ENCODE data around the gene C10orf95.

Gene C10orf95

DNA sequence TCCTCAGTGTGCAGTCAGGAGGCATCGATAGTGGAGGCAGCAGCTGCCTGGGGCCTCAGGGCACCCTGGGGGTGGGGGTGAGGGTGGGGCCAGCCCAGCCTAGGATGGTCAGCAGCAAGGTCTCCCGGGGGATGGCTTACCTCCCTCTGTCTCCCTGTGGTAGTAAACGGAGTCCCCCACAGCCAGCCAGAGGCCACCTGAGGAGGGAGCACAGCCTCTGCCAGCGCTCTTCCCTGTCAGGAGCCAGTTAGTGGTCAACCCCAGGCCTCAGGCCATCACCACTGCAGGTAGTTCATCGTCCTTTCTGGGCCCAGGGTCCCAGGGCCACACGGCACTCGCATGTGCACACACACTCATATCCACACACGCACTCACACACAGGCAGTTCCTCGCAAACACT, 29.1 kb upstream of the C10orf95 start:
- Histone ChIP-seq H3K36me3 (ENCODE audit: control insufficient read depth, insufficient read depth, low read length) (peaks cover 39% of the 10 kb centered on the region), H3K9me3 (ENCODE audit: control insufficient read depth, insufficient read depth, low read length) (no peaks in the 10 kb centered on the region), H3K27me3 (ENCODE audit: control insufficient read depth, insufficient read depth, low read length) (no peaks in the 10 kb centered on the region), H3K4me1 (ENCODE audit: control insufficient read depth, insufficient read depth, low read length) (no peaks in the 10 kb centered on the region), H3K27ac (ENCODE audit: low read length) (no peak overlapping the region), H3K4me3 (ENCODE audit: low read length) (no peak overlapping the region)
- WGBS (ENCODE audit: insufficient coverage, insufficient read length), result no CpG with 5 or more reads among the region's 9 CpGs
- no peak for DNase-seq (ENCODE audit: low read depth, low spot score)

DNA sequence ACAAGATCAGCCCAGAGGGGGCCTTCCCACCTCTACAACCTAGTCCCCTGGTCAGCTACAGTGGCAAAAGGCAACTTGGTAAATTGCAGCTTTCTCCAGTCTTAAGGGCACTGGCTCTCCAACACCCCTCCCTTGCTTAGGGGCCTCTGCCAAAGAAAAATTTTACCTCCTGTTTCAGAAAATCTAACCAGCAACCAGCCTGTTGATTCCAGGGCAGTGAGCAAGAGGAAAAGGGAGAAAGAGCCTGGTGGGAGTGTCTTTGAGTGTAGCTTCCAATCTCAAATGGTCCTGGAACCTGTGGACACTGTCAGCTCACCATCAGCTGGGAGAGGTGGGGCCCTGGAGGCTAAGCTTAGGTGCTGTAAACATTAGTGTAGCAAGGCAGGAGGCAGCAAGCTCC, 28.3 kb upstream of the C10orf95 start:
- H3K27me3 ChIP-seq (ENCODE audit: control insufficient read depth, insufficient read depth, low read length), result no peaks in the 10 kb centered on the region
- no peaks in the 10 kb centered on the region for H3K9me3 ChIP-seq (ENCODE audit: control insufficient read depth, insufficient read depth, low read length)
- H3K27ac ChIP-seq (ENCODE audit: low read length), result no peak overlapping the region
- peaks cover 31% of the 10 kb centered on the region for H3K36me3 ChIP-seq (ENCODE audit: control insufficient read depth, insufficient read depth, low read length)
- H3K4me3 ChIP-seq (ENCODE audit: low read length), result no peak overlapping the region
- no peaks in the 10 kb centered on the region for H3K4me1 ChIP-seq (ENCODE audit: control insufficient read depth, insufficient read depth, low read length)
- DNase-seq (ENCODE audit: low read depth, low spot score), result no peak

DNA sequence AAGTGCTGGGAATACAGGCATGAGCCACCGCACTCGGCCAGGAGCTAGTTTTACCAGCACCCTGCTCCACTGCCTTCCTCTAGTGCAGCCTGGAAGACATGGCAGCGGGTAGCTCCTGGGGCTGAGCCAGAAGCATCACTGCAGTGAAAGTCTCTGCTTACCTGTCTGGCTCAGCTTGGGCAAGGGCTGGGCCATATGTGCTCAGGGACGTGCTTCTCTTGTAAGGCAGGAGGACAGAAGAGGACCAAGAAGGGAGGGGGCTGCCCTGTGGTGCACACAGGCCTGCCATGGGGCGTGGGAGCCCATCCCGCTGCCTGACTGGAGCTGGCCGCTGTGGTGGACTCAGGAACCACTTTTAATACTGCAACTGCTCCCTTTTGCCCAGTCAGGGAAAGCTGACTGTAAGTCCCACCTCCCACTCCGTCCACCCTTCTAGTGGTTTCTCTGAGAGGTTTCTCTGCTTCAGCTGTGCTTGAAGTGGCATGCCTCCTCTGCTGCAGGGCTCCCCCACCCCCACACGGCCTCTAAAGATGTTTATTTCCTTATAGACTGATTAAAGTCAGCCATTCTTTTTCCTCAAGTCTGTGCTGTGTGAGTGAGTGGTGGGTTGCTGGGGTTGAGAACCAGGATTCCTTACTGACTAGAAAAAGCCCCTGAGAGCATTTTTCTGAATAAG, 25.3 kb upstream of the C10orf95 start:
- Histone ChIP-seq H3K4me1 (ENCODE audit: control insufficient read depth, insufficient read depth, low read length) (no peaks in the 10 kb centered on the region), H3K4me3 (ENCODE audit: low read length) (no peak overlapping the region), H3K9me3 (ENCODE audit: control insufficient read depth, insufficient read depth, low read length) (no peaks in the 10 kb centered on the region), H3K36me3 (ENCODE audit: control insufficient read depth, insufficient read depth, low read length) (peaks cover 13% of the 10 kb centered on the region; the same call in 1 of the 2 replicates), H3K27ac (ENCODE audit: low read length) (no peak overlapping the region), H3K27me3 (ENCODE audit: control insufficient read depth, insufficient read depth, low read length) (no peaks in the 10 kb centered on the region)
- WGBS (ENCODE audit: insufficient coverage, insufficient read length), result no CpG with 5 or more reads among the region's 9 CpGs
- DNase-seq (ENCODE audit: low read depth, low spot score), result no peak

DNA sequence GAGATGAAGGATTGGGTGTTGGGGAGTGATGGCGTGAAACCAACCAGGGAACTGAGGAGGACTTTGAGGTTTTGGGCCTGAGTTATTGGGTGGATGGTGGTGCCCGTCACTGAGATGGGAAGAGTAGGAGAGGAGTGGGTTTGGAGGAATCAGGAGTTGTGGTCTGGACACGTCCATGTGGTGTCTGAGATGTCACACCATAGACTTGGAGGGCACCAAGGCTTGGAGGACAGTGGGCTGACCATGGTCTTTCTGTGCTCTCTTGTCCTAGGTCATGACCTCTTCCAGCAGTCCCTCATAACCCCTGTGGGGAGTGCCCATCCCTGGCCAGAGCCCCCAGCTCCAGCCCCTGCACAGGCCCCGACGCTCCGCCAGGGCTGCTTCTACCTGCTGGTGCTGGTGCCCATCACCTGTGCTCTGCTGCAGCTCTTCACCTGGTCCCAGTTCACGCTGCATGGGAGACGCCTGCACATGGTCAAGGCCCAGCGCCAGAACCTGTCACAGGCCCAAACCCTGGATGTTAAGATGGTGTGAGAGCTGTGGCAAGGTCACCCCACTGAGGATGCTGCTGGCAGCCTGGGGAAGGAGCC, 24.2 kb upstream of the C10orf95 start:
- no peak for DNase-seq (ENCODE audit: low read depth, low spot score)
- Histone ChIP-seq H3K27me3 (ENCODE audit: control insufficient read depth, insufficient read depth, low read length) (no peaks in the 10 kb centered on the region), H3K27ac (ENCODE audit: low read length) (no peak overlapping the region), H3K4me1 (ENCODE audit: control insufficient read depth, insufficient read depth, low read length) (no peaks in the 10 kb centered on the region), H3K9me3 (ENCODE audit: control insufficient read depth, insufficient read depth, low read length) (no peaks in the 10 kb centered on the region), H3K4me3 (ENCODE audit: low read length) (no peak overlapping the region), H3K36me3 (ENCODE audit: control insufficient read depth, insufficient read depth, low read length) (peaks cover 4% of the 10 kb centered on the region; the same call in 1 of the 2 replicates)
- 100% methylated on average over 1 of the region's 9 CpGs for WGBS (ENCODE audit: insufficient coverage, insufficient read length)

DNA sequence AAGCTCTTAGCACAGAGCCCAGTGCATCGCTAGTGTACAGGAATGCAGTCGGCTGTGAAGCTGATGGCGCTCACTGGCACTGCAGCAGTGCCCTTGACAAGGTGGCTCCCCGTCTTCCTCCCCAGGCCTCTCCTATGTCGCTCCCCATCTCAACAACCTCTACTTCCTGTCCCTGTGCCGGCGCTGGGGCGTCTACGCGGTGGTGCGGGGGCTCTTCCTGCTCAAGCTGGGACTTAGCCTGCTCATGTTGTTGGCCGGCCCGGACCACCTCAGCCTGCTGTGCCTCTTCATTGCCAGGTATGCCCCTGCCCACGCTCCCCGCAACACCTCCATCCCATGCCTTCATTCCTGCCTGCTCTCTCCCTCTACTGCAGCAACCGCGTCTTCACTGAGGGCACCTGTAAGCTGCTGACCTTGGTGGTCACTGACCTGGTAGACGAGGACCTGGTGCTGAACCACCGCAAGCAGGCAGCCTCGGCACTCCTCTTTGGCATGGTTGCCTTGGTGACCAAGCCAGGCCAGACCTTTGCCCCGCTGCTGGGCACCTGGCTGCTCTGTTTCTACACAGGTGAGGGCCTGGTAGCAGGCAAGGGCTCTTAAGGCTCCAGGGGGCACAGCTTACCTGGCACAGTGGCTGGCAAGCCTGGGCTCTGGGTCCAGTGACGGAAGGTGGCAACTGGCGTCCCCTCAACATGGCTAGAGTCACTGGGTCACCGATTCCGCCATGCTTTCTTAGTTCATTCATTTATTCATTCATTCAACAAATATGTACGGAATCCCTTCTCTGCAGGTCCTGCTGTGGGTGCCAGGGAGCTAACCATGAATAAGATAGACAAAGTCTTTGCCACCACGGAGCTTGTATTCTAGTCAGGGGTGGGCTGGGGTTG, 22.3 kb upstream of the C10orf95 start:
- Histone ChIP-seq H3K36me3 (ENCODE audit: control insufficient read depth, insufficient read depth, low read length) (no peaks in the 10 kb centered on the region), H3K9me3 (ENCODE audit: control insufficient read depth, insufficient read depth, low read length) (no peaks in the 10 kb centered on the region), H3K4me3 (ENCODE audit: low read length) (no peak overlapping the region), H3K4me1 (ENCODE audit: control insufficient read depth, insufficient read depth, low read length) (no peaks in the 10 kb centered on the region), H3K27me3 (ENCODE audit: control insufficient read depth, insufficient read depth, low read length) (no peaks in the 10 kb centered on the region), H3K27ac (ENCODE audit: low read length) (no peak overlapping the region)
- no CpG with 5 or more reads among the region's 27 CpGs for WGBS (ENCODE audit: insufficient coverage, insufficient read length)
- DNase-seq (ENCODE audit: low read depth, low spot score), result no peak

DNA sequence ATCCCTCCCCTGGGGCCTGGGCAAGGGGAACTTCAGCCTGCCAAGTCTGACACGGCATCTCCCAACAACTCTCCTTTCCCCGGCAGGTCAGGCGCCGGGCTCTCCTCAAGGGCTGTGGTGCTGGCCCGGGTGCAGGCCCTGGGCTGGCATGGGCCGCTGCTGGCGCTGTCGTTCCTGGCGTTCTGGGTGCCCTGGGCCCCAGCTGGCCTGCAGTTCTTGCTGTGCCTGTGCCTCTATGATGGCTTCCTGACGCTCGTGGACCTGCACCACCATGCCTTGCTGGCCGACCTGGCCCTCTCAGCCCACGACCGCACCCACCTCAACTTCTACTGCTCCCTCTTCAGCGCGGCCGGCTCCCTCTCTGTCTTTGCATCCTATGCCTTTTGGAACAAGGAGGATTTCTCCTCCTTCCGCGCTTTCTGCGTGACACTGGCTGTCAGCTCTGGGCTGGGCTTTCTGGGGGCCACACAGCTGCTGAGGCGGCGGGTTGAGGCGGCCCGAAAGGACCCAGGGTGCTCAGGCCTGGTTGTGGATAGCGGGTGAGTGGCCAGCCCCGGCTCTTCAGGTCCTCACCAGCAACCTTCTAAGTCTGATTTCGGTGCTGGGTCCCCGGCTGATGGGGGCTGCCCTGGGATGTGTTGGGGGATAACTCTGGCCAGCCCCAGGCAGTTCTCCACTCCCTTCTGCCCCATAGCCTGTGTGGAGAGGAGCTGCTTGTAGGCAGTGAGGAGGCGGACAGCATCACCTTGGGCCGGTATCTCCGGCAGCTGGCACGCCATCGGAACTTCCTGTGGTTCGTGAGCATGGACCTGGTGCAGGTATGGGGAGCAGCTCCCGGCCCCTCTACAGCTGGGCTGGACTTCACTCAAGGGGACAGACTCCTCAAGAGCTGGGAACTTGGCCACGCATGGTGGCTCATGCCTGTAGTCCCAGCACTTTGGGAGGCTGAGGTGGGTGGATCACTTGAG, 19.5 kb upstream of the C10orf95 start:
- no CpG with 5 or more reads among the region's 36 CpGs for WGBS (ENCODE audit: insufficient coverage, insufficient read length)
- Histone ChIP-seq H3K27me3 (ENCODE audit: control insufficient read depth, insufficient read depth, low read length) (no peaks in the 10 kb centered on the region), H3K4me1 (ENCODE audit: control insufficient read depth, insufficient read depth, low read length) (no peaks in the 10 kb centered on the region)

DNA sequence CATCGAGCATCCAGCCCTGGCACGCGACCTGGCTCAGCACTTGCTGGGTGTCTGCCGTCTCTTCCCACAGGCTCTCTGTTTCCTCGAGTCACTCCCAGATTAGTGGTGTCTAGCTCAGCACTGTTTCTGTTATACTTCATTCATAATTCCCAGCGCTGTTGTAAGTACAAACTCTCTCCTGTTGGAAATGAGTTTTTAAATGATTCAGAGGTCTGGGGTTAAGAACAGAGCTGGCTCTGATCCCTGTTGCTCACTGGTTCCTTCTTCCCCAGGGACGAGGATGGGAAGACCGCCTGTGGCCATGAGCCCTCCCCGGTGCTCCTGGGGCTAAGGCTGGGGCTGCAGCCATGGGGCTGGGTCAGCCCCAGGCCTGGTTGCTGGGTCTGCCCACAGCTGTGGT, 17.3 kb upstream of the C10orf95 start:
- H3K4me3 ChIP-seq (ENCODE audit: low read length), result no peak overlapping the region
- no peaks in the 10 kb centered on the region for H3K9me3 ChIP-seq (ENCODE audit: control insufficient read depth, insufficient read depth, low read length)
- no peak for DNase-seq (ENCODE audit: low read depth, low spot score)
- no peaks in the 10 kb centered on the region; the same call in 1 of the 2 replicates for H3K4me1 ChIP-seq (ENCODE audit: control insufficient read depth, insufficient read depth, low read length)
- WGBS (ENCODE audit: insufficient coverage, insufficient read length), result no CpG with 5 or more reads among the region's 9 CpGs
- H3K36me3 ChIP-seq (ENCODE audit: control insufficient read depth, insufficient read depth, low read length), result no peaks in the 10 kb centered on the region
- no peak overlapping the region for H3K27ac ChIP-seq (ENCODE audit: low read length)
- H3K27me3 ChIP-seq (ENCODE audit: control insufficient read depth, insufficient read depth, low read length), result no peaks in the 10 kb centered on the region

More for the DNA sequence above, 19.5 kb upstream of the C10orf95 start:
- no peaks in the 10 kb centered on the region for H3K36me3 ChIP-seq (ENCODE audit: control insufficient read depth, insufficient read depth, low read length)
- DNase-seq (ENCODE audit: low read depth, low spot score), result no peak
- no peaks in the 10 kb centered on the region for H3K9me3 ChIP-seq (ENCODE audit: control insufficient read depth, insufficient read depth, low read length)
- H3K27ac ChIP-seq (ENCODE audit: low read length), result no peak overlapping the region
- H3K4me3 ChIP-seq (ENCODE audit: low read length), result no peak overlapping the region

DNA sequence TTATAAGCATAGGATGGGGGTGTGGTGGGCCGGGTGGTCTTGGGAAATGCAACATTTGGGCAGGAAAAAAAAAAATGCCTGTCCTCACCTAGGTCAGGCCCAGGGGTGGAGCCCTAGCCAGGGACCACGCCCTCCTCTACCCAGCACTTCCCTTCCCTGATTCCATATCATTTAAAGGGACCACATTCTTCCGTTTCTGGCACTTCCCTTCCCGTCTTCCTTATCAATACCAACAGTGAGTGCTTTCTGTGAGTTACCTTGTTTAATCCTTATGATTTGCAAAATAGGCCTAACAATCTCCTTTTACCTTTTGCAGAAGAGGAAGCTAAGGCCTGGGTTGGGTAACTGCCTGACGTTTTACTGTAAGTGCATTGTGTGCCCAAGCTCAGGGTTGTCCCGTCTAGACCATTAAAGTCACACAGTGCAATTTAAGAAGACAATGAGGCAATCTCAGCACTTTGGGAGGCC, 16.7 kb upstream of the C10orf95 start:
- no peak for DNase-seq (ENCODE audit: low read depth, low spot score)
- Histone ChIP-seq H3K4me3 (ENCODE audit: low read length) (no peak overlapping the region), H3K27ac (ENCODE audit: low read length) (no peak overlapping the region), H3K9me3 (ENCODE audit: control insufficient read depth, insufficient read depth, low read length) (no peaks in the 10 kb centered on the region), H3K27me3 (ENCODE audit: control insufficient read depth, insufficient read depth, low read length) (no peaks in the 10 kb centered on the region), H3K36me3 (ENCODE audit: control insufficient read depth, insufficient read depth, low read length) (no peaks in the 10 kb centered on the region), H3K4me1 (ENCODE audit: control insufficient read depth, insufficient read depth, low read length) (no peaks in the 10 kb centered on the region; the same call in 1 of the 2 replicates)
- WGBS (ENCODE audit: insufficient coverage, insufficient read length), result no CpG with 5 or more reads among the region's 6 CpGs

DNA sequence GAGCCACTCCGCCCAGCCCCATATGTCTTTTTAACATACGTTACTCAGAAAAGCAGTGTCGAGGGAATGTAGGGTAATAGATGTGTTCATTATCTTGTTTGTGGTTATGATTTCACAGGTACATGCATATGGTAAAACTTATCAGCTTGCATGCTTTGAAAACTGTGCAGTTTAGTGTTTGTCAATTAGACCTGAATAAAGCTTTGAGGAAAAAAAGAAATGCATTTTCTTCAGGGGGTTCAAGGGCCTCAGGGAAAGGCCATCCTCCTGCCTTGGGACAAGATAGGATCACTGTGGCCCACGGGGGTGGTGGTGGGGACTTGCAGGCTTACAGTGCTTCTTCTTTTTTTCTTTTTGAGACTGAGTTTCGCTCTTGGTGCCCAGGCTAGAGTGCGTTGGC, 16.0 kb upstream of the C10orf95 start:
- Histone ChIP-seq H3K4me3 (ENCODE audit: low read length) (no peak overlapping the region), H3K27me3 (ENCODE audit: control insufficient read depth, insufficient read depth, low read length) (no peaks in the 10 kb centered on the region), H3K27ac (ENCODE audit: low read length) (no peak overlapping the region), H3K36me3 (ENCODE audit: control insufficient read depth, insufficient read depth, low read length) (no peaks in the 10 kb centered on the region), H3K4me1 (ENCODE audit: control insufficient read depth, insufficient read depth, low read length) (peaks cover 5% of the 10 kb centered on the region; the same call in 1 of the 2 replicates), H3K9me3 (ENCODE audit: control insufficient read depth, insufficient read depth, low read length) (no peaks in the 10 kb centered on the region)
- no peak for DNase-seq (ENCODE audit: low read depth, low spot score)
- WGBS (ENCODE audit: insufficient coverage, insufficient read length), result no CpG with 5 or more reads among the region's 6 CpGs

DNA sequence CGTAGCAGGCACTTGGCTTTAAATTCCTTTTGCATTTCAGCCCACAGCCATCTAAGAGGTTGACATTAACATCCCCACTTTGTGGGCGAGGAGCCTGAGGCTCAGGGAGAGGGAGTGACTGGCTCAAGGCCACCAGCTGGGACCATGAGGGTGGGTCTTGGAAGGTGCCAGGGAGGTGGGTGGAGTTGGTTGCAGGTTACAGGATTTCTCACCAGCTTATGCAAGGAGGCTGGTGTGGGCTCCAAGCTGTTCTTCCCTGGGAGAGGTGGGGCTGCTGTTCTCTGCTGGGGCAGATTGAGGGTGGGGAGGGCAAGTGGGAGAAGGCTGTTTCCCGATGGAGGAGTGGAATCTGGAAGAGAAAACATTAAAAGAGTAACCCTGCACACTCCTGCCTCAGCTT, 14.1 kb upstream of the C10orf95 start:
- H3K27ac ChIP-seq (ENCODE audit: low read length), result no peak overlapping the region
- H3K9me3 ChIP-seq (ENCODE audit: control insufficient read depth, insufficient read depth, low read length), result no peaks in the 10 kb centered on the region
- peaks cover 6% of the 10 kb centered on the region; the same call in 1 of the 2 replicates for H3K4me1 ChIP-seq (ENCODE audit: control insufficient read depth, insufficient read depth, low read length)
- WGBS (ENCODE audit: insufficient coverage, insufficient read length), result no CpG with 5 or more reads among the region's 3 CpGs
- H3K36me3 ChIP-seq (ENCODE audit: control insufficient read depth, insufficient read depth, low read length), result no peaks in the 10 kb centered on the region
- no peak overlapping the region for H3K4me3 ChIP-seq (ENCODE audit: low read length)
- no peaks in the 10 kb centered on the region for H3K27me3 ChIP-seq (ENCODE audit: control insufficient read depth, insufficient read depth, low read length)
- DNase-seq (ENCODE audit: low read depth, low spot score), result no peak
